ENCODE results near the gene VPREB3.

DNA sequence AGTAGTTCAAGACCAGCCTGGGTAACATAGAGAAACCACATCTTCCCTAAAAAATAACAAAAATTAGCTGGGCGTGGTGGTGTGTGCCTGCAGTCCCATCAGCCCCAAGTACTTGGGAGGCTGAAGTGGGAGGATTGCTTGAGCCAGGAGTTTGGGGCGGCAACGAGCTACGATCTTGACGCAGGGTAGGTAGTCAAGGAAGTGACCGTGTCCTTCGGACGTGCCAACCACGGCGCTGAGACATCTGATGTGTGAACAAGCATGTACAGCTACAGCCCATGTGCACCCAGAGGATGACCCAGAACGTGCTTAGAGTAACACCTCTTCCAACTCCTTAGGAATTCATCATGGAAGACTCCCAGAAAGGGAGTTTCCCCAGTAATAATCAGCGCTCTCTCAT is 42.0 kb downstream of the VPREB3 start:
- no peak for TF ChIP-seq YY1 (IDR thresholded peaks at IDR 0.05; ENCODE audit: low read depth)
- TF ChIP-seq, protein P1, sequence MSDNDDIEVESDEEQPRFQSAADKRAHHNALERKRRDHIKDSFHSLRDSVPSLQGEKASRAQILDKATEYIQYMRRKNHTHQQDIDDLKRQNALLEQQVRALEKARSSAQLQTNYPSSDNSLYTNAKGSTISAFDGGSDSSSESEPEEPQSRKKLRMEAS (IDR thresholded peaks at IDR 0.05), result no peak
- TF ChIP-seq FOXM1 (IDR thresholded peaks at IDR 0.05; ENCODE audit: borderline replicate concordance, low read depth), result no peak
- no peak for TF ChIP-seq TAF1 (IDR thresholded peaks at IDR 0.05; ENCODE audit: low read depth)
- TF ChIP-seq ZBTB7A (IDR thresholded peaks at IDR 0.05; ENCODE audit: low read depth), result no peak
- no peak for TF ChIP-seq CREB1 (IDR thresholded peaks at IDR 0.05; ENCODE audit: low read depth)
- TF ChIP-seq, protein P2, sequence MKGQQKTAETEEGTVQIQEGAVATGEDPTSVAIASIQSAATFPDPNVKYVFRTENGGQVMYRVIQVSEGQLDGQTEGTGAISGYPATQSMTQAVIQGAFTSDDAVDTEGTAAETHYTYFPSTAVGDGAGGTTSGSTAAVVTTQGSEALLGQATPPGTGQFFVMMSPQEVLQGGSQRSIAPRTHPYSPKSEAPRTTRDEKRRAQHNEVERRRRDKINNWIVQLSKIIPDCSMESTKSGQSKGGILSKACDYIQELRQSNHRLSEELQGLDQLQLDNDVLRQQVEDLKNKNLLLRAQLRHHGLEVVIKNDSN (IDR thresholded peaks at IDR 0.05), result no peak
- TF ChIP-seq TEAD4 (IDR thresholded peaks at IDR 0.05), result no peak
- TF ChIP-seq REST (IDR thresholded peaks at IDR 0.05; ENCODE audit: low read depth), result no peak
- no peak for TF ChIP-seq CEBPB (IDR thresholded peaks at IDR 0.05)
- TF ChIP-seq EP300 (IDR thresholded peaks at IDR 0.05; ENCODE audit: borderline replicate concordance), result no peak
- no peak for TF ChIP-seq RAD21 (IDR thresholded peaks at IDR 0.05; ENCODE audit: low read depth)
- TF ChIP-seq NFIC (IDR thresholded peaks at IDR 0.05), result no peak
